Muscle of back (tissue), 13 donors: ENCODE data around the gene OR10T2. TPM values are rescaled to one million over a fixed set of nuclear protein-coding genes. Genes with fewer than 3 reads are reported as not detected.
"Not testable (repeated sequence)": the region's sequence is repeated elsewhere in the genome, so short reads cannot be mapped to it uniquely, and the experiment has no call there.

ENCODE experiments used
- DNase-seq, 3 donors: peaks; one replicate each; pipeline versions ENCODE4 v3.0.0 to v3.0.0-alpha.2; 2013
- long read RNA-seq, 9 donors: transcript quantifications; one replicate each; lab custom pipeline, GENCODE V29; 2026
- polyA plus RNA-seq, 10 donors: library from polyadenylated mRNA; unstranded; fragments of 120-200 nt; gene quantifications; one replicate each; pipeline ENCODE4 v1.2.1, GENCODE V29; 2013; ENCODE audit not compliant: insufficient read length in 10 of 10

Gene OR10T2, protein sequence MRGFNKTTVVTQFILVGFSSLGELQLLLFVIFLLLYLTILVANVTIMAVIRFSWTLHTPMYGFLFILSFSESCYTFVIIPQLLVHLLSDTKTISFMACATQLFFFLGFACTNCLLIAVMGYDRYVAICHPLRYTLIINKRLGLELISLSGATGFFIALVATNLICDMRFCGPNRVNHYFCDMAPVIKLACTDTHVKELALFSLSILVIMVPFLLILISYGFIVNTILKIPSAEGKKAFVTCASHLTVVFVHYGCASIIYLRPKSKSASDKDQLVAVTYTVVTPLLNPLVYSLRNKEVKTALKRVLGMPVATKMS
- not detected for polyA plus RNA-seq
- long read RNA-seq, donor 1, result 0 reads
- long read RNA-seq, donor 2, result 0 reads
- long read RNA-seq, donor 3, result 0 reads
- long read RNA-seq, donor 4, result 0 reads
- long read RNA-seq, donor 5, result 0 reads
- long read RNA-seq, donor 6, result 0 reads
- long read RNA-seq, donor 7, result 0 reads
- long read RNA-seq, donor 8, result 0 reads
- long read RNA-seq, donor 9, result 0 reads

DNA sequence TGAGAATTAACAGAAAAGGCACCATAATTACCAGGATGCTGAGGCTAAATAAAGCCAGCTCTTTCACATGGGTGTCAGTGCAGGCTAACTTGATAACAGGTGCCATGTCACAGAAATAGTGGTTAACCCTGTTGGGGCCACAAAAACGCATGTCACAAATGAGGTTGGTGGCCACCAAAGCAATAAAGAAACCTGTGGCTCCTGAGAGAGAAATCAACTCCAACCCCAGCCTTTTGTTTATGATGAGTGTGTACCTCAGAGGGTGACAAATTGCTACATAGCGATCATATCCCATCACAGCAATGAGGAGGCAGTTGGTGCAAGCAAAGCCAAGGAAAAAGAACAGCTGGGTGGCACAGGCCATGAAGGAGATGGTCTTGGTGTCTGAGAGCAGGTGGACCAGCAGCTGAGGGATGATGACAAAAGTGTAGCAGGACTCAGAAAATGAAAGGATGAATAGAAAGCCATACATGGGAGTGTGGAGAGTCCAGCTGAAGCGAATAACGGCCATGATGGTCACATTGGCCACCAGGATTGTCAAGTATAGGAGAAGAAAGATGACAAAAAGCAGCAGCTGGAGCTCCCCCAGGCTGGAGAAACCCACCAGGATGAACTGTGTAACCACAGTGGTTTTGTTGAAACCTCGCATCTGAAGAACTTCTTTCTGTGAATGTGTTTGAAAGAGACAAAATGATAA lies at the start of gene OR10T2:
Gene OR10T2 (minus strand): TSS at position 649 of the 697 bp plus-strand sequence. CDS start 0 bp downstream, at position 649.
- DNase-seq, result no peak

DNA sequence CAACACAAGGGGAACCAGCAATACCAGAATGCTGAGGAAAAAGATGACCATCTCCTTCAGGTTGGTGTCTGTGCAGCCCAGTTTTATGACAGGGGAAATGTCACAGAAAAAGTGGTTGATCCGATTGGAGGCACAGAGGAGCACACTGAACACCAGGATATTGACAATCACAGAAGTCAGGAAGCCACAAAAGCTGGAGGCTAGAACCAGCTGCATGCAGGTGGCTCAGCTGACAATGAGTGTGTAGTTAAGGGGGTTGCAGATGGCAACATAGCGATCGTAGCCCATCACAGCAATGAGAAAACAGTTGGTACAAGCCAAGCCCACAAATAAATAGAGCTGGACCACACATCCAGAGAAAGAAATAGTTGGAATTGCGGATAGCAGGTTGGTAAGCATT lies 46.1 kb upstream of the OR10T2 start:
- no peak for DNase-seq

DNA sequence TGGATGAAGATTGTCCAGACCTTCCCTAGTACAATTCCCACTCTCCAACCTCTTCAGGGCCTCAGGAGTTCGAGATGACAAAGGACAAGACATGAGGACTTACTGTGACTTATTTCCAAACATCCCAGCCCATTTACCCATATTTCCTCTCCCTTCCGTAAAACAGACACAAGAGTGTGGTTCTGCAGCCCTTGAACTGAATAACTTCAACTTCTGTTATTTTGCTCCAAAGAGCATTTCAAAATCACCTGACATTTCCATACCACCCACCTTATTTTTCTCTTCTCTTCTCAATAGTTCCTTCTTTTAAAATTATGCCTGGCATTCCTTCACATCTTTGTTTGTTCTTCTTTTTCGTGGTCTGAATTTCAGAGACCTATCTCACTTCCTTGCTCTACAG lies 35.5 kb upstream of the OR10T2 start:
- DNase-seq, result no peak

DNA sequence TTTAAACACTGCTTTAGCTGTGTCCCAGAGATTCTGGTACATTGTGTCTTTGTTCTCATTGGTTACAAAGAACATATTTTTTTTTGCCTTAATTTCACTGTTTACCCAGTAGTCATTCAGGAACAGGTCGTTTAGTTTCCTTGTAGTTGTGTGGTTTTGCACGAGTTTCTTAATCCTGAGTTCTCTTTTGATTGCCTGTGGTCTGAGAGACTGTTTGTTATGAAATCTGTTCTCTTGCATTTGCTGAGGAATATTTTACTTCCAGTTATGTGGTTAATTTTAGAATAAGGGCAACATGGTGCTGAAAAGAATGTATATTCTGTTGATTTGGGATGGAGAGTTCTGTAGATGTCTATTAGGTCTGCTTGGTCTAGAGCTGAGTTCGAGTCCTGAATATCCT lies 30.9 kb upstream of the OR10T2 start:
- DNase-seq, result not testable (repeated sequence)

DNA sequence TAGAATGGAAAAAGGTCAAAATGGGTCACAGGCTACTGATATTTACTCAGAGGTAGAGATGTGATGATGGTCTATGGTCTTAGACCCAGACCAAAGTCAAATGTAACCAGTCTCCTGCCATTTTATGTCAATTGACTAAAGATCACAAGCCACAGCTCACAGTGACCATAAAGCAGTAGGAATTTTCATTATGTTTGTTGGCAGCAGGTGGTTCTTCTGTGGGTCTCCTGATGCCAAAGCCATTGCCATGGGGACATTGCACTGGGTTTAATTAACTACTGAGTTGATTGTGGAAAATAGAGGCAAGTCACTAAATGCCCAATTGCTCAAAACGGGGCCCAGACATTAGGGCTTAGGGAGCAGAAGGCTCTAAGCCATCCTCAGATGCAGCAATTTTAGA lies 26.9 kb upstream of the OR10T2 start, which contains the start of gene OR10K2:
Gene OR10K2 (minus strand): TSS at position 101 of the 400 bp plus-strand sequence. CDS start 5,371 bp downstream, outside the sequence.
- DNase-seq, result no peak

DNA sequence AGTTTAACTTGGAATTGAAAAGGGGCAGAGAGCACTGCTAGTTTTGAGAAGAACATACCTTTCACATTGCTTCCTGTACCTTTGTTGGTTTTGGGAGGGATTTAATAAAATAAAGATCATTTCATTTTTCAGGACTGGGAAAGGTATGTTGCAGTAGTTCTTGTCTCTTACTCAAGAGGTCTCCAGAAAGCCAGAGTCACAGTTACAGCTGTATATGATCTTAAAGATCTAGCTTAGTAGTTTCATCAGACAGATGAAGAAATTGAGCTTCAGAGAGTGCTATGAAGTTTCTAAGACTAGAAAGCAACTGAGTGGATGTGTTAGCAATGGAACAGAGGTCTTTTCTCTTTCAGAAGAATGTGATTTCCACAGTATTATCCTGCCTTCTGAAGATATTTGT lies 25.8 kb upstream of the OR10T2 start:
- no peak for DNase-seq

DNA sequence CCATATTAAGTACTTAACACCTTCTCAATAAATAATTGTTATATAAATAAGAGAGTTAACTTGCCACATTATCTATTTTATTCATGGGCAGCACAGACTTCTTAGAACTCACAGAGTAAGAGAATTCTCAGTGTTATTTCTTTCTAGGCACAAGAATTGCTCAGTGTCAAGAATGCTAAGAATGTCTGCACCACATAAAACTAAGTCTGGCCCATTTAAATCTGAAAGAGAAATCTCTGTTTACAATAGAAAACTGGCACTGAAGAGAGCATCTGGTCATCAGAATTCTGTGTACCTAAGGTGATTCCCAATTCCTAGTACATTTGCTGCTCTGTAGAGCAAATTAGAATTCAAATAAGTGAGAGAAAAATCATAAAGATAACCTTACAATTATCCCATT lies 22.9 kb upstream of the OR10T2 start:
- DNase-seq, result no peak

DNA sequence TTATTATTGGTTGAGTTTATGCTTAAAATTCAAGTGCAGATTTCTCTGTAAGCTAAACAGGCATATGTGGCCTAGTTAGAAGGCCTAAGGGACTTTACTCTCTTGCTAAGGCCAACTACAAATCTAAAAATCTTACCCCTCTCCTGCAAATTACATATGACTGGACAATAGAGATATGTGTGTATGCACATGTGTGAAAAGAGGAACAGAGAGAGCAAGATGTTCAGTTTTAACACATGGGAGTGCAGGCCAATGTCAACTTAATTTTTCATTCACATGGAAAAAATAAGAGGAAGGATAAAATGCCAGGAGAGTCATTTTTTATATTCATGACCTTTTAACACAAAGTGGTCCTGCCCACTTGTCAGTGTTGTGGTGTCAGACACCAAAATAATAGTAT lies 18.3 kb upstream of the OR10T2 start:
- no peak for DNase-seq

DNA sequence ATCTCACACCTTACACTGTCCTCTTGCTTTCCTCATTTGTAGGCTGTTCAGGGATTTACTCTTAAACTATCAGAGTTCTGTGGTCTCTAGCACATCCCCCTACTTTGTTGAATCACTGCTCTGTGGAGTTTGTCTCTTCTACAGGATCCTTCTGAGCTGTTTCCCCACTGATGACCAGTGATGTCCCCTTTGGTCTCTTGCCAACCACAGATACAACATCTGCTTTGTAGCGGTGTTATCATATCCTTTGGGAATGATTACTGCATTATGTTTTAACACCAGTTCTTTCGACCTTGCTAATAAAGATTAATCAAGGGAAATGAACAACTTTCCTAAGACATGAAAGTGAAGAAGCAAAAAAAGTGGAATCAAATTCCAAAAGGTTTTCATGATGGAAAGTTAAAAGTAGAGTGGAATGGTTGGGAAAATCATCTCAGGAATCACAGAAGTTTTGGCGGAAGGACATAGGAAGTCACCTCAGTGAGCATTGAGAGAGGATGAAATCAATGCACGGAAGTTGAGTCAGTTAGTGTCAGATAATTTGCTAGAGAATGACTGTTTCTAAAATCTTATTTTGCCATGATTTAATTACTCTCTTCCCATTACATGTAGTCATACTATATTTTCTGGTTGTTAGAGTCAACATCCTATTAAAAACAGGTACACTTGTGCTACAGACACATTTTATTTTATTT lies 15.5 kb upstream of the OR10T2 start:
- DNase-seq, result no peak

DNA sequence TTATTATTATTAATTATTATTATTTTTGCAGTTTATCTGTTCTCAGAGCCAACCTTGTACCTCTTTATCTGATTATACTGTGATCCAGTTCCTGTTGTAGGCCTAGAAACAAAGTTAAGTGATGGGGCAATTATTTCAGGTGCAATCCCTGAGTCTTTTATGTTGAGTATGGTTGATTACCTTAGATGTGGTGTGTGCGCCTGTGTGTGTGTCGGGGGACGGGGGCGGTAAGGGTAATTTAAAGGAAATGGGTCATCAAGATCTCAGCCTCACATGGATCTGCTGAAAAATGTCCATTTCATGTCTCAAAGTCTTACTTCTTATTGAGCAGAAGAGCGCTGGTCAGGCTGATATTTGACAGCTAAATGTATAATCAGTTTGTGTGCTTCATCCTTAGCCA lies 7.8 kb upstream of the OR10T2 start:
- DNase-seq, result no peak

DNA sequence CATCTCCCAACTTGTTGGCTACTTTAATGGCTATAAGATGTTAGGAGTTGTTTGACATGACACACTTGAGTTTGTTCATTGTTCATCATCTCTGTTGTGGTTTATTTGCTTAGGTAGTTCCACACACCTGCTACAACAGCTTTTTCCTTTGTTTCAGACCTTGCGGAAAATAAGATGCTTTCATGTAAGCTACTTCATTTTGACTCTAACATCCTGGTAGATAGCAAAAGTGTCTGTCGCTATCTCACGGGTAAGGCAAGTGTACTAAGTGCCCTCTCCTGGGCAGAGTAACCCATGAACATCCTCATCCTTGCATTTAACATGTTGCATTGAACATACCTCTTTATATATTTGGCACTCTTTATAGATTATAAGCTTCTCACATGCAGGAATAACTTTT lies 1.6 kb upstream of the OR10T2 start:
- no peak for DNase-seq

DNA sequence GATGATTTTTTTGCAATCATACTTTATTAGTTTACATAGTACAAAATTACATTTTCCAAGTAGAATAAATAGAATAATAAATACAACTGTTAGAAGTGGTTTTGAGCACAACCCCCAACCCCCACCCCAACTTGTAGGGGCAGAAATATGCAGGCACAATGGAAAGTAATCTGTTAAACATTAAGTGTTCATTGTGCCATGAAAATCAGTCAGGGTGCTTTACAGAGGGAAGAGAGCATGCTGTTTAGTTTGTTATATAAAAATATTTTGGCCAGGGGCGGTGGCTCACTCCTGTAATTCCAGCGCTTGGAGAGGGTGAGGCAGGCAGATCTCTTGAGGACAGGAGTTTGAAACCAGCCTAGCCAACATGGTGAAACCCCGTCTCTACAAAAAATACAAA lies 2.6 kb downstream of the OR10T2 start:
- no peak for DNase-seq

DNA sequence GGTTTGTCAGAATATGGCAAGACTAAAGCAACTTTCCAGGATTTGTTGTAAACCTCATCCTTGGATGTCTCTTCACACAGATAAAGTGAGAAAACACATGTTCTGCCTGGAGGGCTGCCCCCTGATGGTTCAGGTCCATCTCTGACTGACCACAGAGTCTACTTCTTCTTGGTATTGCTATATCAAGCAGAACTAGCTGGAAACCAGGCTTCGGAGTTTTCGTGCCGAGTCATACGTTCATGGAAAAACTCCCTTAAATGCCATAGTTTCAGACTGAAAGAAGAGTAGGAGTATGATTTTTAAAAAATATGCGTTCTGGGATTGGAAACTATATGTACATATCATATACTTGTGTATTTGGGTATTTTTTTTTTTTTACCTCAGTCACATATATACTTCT lies 5.8 kb downstream of the OR10T2 start:
- no peak for DNase-seq

DNA sequence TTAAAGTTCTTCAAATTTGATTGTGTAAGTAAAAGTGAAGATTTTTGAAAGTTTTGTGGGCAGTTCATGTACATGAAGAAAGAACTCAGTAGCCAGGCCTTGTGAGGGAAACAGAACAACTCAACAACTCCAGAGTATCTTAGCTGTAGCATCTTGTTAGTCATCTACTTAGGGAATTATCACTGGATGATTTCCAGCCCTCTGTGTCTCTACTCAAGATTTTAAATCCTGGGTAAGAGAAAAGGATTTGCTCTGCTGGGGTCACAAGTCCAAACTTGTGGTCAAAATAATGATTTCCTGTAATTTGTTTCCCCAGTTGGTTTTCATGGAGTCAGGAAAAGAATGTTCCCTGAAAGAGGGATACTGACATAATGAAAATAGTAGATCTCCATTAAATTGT lies 8.2 kb downstream of the OR10T2 start:
- DNase-seq, result peak; percentile 1 to 12 (median 2)

DNA sequence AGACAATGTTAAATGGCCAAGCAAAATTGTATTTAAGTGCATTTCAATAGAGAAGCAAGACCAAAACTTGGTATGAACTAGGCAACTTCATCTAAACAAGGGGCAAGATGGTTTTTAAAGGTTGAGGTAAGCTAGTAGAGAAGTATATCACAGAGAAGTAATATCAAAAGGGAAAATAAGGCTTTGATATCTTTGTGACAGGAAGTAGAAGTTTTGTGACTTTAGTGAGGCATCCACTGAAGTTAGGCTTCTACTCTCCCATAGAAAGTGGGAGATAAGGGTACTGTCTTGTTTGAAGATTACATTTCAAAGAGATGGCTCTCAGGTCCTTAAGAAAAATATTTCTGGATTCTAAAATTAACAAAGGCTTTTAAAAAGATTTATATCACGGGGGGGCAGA lies 8.9 kb downstream of the OR10T2 start:
- no peak for DNase-seq

DNA sequence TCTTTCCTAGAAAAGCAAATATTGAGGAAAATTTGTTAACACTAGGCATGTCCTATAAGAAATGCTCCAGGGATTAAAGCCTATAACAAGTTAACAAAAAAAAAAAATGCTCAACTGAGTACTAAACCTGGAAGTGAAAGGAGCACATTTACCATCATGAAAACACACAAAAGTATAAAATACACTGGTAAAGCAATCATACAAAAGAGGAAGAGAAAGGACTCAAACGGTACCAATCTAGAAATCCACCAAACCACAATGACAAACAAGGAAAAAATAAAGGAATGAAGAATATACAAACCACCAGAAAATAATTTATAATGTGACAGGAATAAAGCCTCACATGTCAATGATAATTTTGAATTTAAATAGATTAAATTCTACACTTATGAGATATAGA lies 24.4 kb downstream of the OR10T2 start:
- no peak for DNase-seq

DNA sequence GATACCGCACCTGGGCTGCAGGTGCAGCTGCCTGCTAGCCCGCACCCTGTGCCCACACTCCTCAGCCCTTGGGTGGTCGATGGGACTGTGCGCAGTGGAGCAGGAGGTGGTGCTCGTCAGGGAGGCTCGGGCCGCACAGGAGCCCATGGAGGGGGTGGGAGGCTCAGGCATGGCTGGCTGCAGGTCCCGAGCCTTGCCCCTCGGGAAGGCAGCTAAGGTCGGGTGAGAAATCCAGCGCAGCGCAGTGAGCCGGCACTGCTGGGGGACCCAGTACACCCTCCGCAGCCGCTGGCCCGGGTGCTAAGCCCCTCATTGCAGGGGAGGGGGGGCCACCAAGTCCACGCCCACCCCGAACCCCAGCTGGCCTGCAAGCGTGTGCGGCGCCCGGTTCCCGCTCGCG lies 25.2 kb downstream of the OR10T2 start:
- not testable (repeated sequence) for DNase-seq

DNA sequence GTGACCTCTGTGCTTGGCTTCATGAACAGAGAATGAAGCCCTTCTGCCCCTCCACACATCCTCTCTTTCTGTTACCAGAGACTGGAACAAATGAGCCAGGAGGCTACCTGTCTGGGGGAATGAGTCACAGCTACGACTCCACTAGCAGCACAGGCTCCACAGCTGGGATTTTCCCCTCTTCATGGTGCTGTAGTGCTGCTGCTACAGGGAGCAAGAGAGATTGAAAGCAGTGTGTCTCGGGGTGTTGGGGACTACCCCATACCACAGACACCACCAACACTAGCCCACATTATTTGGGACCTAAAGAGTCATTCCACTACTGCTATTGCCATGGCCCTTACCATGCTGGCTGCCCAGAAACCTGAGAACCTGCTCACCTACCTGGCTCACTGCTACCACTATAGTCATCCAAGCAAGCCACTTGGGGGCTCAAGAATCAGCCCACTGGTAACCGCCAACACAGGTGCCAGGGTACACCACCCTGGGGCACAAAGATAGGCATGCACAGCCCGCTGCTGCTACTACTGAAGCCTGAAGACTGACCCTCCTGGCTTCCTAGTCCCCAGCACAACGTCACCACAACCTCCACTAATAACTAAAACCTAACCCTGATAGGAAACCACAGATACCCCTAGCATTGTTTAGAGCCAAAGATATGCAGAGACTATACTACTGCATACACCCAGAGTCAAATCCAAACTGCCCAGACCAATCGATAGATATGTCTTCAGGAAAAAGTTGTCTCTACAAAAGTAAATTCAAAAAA lies 27.9 kb downstream of the OR10T2 start:
- no peak for DNase-seq

DNA sequence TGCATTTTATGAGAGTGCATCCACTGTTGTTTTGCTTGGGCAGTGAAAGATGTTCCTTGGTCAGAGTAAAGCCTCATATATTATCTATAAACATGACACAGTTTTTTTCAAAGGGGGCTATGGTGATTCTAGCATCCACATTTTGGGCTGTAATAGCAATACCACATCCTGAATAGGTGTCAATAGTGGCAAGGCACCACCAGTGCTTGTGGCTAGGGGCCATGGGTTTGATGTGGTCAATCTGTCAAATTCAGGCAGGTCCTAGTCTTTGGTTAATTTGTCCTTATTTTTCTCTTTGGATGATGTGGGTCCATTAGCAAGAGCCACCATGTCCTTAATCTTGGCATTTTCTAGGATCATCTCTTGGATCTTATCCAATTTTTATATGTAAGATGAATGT lies 32.5 kb downstream of the OR10T2 start:
- no peak for DNase-seq

DNA sequence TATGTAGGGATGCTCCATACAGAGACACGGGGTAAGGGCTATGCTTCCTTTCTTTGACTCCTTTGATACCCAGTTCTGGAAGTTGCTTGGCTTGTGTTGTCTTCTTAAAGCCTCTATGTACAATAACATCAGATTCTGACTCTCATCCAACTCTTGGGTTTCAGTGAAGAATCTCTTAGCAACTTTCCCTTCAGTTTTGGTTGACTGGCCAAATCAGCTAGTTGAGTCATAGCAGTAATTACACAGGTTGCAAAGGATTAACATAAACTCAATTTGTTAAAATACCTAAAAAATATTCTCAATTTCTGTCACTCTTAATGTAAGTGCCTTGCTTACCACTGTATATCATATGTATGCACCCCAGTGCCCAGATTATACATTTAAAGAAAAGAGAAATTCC lies 36.3 kb downstream of the OR10T2 start:
- DNase-seq, result no peak

DNA sequence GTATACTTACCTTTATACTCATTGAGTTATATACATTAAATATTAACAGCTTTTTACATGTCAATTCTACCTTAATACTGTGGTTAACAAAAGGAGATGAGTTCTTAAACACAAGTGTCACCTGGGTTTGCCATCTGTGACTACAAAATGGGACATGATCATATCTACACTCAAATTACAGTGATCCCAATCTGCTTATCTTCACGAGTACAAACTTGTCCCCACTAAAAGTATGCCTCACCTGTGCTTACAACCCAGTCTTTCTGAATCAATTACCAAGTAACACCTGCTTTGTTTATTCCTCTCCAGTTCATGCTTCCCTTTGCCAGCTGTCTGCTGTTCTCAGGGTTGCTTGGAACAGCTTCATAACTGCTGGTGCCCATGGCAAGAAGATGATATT lies 36.8 kb downstream of the OR10T2 start:
- no peak for DNase-seq

DNA sequence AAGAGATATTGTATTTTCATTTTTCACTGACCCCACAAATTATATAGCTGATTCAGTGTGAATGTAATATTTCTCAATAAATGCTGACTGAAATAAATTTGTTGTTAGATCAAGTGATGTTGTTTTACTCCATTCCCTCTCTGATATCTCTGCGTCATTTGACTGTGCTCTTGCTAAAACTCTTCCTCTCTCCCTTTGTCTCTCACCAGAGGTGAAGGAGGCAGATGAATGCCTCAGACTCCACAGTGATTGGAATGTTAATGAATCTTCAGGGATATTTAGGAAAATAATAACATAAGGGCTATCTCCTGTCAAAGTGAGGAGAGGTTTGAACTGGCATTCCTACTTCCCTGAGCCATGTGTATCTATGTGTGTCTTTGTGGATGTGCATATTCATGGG lies 41.8 kb downstream of the OR10T2 start:
- DNase-seq, result no peak
